ENCODE data around the gene MSH5.
"Not testable (repeated sequence)": the region's sequence is repeated elsewhere in the genome, so short reads cannot be mapped to it uniquely, and the experiment has no call there.

The MSH5 gene

DNA sequence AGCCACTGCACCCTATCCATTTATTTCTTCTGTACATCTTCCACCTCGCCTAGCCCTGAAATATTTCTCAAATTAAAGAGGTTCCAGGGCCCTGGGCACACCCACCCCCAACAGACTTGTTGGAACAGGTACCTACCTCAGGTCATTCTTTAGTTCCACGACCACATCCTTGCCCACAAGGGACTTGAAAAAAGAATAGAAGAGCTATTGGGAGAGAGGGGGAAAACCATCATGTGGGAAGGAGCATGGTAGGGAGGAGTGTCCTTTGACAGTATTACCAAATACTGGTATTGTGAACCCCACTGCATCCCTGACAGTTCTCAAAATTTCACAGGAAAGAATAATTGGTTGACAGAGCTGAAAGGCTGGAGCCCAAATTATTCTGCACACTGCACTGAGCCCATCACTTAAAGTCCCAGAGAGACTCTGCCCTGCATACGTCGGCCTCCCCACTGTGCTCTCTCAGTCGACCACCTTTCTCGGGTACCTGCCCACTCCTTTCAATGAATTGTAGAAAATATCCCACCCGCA, 66.2 kb downstream of the MSH5 start:
- peaks cover 0 to 24% (median 0%) of the 10 kb centered on the region in 3 donors for H3K36me3 ChIP-seq
- intact Hi-C loops (cut with DNase I; ENCODE audit: low total_unique reads), result no loop called here
- TF ChIP-seq, protein P1, sequence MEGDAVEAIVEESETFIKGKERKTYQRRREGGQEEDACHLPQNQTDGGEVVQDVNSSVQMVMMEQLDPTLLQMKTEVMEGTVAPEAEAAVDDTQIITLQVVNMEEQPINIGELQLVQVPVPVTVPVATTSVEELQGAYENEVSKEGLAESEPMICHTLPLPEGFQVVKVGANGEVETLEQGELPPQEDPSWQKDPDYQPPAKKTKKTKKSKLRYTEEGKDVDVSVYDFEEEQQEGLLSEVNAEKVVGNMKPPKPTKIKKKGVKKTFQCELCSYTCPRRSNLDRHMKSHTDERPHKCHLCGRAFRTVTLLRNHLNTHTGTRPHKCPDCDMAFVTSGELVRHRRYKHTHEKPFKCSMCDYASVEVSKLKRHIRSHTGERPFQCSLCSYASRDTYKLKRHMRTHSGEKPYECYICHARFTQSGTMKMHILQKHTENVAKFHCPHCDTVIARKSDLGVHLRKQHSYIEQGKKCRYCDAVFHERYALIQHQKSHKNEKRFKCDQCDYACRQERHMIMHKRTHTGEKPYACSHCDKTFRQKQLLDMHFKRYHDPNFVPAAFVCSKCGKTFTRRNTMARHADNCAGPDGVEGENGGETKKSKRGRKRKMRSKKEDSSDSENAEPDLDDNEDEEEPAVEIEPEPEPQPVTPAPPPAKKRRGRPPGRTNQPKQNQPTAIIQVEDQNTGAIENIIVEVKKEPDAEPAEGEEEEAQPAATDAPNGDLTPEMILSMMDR (IDR thresholded peaks at IDR 0.05), result no peak
- DNase-seq, result no peak
- no peaks in the 10 kb centered on the region for H3K27me3 ChIP-seq
- H3K27ac ChIP-seq, result peak overlapping the region; percentile 87 to 88
- H3K9me3 ChIP-seq, result no peaks in the 10 kb centered on the region
- H3K4me1 ChIP-seq, result peaks cover 0 to 17% (median 11%) of the 10 kb centered on the region in 4 donors
- H3K4me3 ChIP-seq, result peak overlapping the region; percentile 54 to 59

DNA sequence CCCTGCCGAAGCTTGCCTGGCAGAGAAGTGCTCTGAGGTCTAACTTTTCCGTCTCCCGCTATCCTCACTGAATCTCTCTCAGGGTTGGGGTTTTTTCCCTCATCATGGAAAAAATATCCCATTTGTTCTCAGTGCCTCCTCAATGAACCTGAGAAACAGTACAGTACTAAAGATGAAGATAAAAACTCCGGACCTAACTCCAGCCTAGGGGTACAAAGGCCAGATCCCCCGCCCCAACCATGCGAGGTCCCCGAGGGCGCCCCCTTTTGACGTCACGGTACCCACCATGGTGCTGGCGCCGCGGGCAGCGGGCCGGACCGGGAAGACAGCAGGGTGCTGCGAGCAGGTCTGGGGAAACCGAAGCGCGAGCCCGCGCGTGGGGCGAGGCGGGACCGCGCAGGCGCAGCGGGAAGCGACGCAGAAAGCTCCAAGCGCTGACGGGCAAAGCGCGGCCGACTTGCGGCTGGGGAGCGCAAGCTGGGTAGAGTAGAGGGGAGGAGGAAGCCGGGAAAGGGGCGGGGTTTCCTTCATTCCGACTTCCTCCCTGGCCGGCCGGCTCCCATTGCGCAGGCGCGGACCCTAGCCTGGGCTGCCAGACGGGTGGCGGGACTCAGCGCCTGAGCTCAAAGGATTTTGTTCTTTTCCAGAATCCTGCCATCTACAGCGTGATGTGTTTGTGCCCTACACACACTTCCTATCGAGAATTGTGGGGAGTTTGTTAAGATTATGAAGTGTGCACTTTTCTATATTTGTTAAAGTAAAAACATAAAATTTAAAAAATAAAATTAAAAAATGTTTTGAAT, 66.9 kb downstream of the MSH5 start, which contains the start of gene LSM2:
LSM2 (minus strand) TSS at position 497 of the 803 bp plus-strand sequence; CDS start at position 288, 209 bp downstream.
- no peaks in the 10 kb centered on the region for H3K9me3 ChIP-seq
- peak; percentile 97 to 99 for DNase-seq
- intact Hi-C loops (cut with DNase I; ENCODE audit: low total_unique reads), result no loop called here
- no peaks in the 10 kb centered on the region for H3K27me3 ChIP-seq
- peak within 1 kb of the TSS; percentile 87 to 88 for H3K27ac ChIP-seq
- TF ChIP-seq, protein P1 (IDR thresholded peaks at IDR 0.05), result peak; percentile 17 to 21
- H3K36me3 ChIP-seq, result peaks cover 0 to 17% (median 0%) of the 10 kb centered on the region in 3 donors
- peaks cover 0 to 17% (median 11%) of the 10 kb centered on the region in 4 donors for H3K4me1 ChIP-seq
- peak within 1 kb of the TSS; percentile 54 to 59 for H3K4me3 ChIP-seq

DNA sequence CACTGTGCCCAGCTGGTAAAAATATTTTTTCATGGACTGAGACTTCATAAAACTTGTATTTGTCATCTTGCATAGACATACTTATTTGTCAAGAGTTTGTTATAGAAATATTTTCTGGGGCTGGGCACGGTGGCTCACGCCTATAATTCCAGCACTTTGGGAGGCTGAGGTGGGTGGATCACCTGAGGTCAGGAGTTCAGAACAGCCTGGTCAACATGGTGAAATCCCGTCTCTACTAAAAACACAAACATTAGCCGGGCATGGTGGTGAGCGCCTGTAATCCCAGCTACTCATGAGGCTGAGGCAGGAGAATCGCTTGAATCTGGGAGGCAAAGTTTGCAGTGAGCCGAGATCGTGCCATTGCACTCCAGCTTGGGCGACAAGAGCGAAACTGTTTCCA, 68.8 kb downstream of the MSH5 start:
- H3K4me1 ChIP-seq, result peaks cover 0 to 22% (median 13%) of the 10 kb centered on the region in 4 donors
- H3K9me3 ChIP-seq; DNase-seq; H3K4me3 ChIP-seq; H3K27ac ChIP-seq; H3K36me3 ChIP-seq; intact Hi-C loops (cut with DNase I; ENCODE audit: low total_unique reads); H3K27me3 ChIP-seq: not testable (repeated sequence)

DNA sequence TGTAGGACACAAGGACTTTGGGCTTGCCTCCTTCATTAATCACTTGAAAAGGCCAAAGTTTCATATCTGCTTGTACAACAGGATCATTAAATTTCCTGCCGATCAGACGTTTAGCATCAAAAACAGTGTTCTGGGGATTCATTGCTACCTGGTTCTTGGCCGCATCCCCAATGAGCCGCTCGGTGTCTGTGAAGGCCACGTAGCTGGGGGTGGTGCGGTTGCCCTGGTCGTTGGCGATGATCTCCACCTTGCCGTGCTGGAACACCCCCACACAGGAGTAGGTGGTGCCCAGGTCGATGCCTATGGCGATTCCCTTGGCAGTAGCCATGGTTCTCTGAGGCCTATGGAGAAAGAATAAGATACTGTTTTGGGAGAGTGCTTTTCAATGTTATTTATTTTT, 71.8 kb downstream of the MSH5 start:
- DNase-seq, result peak in 1 of 2 donors; percentile 55

More for the DNA sequence above, 71.8 kb downstream of the MSH5 start:
- TF ChIP-seq, protein P1 (IDR thresholded peaks at IDR 0.05), result no peak
- Histone ChIP-seq H3K9me3 (no peaks in the 10 kb centered on the region), H3K4me1 (peaks cover 0 to 20% (median 8%) of the 10 kb centered on the region in 4 donors), H3K27me3 (no peaks in the 10 kb centered on the region), H3K36me3 (no peaks in the 10 kb centered on the region), H3K4me3 (no peak overlapping the region), H3K27ac (no peak overlapping the region)
- intact Hi-C loops (cut with DNase I; ENCODE audit: low total_unique reads), result loop anchor here (5.0 kb wide), 1 partner anchor 1036 kb away; no protein-coding TSS in a partner anchor
